Measurements from ENCODE around the gene NOTUM.

- TF ChIP-seq CTCF (conservative IDR thresholded peaks at IDR 0.05 in 1 of 2, IDR thresholded peaks at IDR 0.05 in 1 of 2; ENCODE audit: extremely low read depth in 1 of 2, insufficient read depth in 1 of 2, low read depth in 1 of 2, low read length in 2 of 2) (no peak), EZH2 (IDR thresholded peaks at IDR 0.05; ENCODE audit: borderline replicate concordance, low read length) (no peak)
Measured at GRCh38 chr17:81920612-81921536, 40.1 kb downstream of the NOTUM start.

Data from mammary epithelial cell (primary cell).